ENCODE results near the gene FXYD6. TPM values are rescaled to one million over a fixed set of nuclear protein-coding genes. Genes with fewer than 3 reads are reported as not detected.
A peak's percentile ranks its signal among the peaks of the same experiment; 100 is the strongest.
"Not testable (repeated sequence)": the region's sequence is repeated elsewhere in the genome, so short reads cannot be mapped to it uniquely, and the experiment has no call there.

Gene FXYD6, protein sequence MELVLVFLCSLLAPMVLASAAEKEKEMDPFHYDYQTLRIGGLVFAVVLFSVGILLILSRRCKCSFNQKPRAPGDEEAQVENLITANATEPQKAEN
- total RNA-seq = under 1 TPM in 1 of 2 experiments, not detected in 1; 0.31 TPM

DNA sequence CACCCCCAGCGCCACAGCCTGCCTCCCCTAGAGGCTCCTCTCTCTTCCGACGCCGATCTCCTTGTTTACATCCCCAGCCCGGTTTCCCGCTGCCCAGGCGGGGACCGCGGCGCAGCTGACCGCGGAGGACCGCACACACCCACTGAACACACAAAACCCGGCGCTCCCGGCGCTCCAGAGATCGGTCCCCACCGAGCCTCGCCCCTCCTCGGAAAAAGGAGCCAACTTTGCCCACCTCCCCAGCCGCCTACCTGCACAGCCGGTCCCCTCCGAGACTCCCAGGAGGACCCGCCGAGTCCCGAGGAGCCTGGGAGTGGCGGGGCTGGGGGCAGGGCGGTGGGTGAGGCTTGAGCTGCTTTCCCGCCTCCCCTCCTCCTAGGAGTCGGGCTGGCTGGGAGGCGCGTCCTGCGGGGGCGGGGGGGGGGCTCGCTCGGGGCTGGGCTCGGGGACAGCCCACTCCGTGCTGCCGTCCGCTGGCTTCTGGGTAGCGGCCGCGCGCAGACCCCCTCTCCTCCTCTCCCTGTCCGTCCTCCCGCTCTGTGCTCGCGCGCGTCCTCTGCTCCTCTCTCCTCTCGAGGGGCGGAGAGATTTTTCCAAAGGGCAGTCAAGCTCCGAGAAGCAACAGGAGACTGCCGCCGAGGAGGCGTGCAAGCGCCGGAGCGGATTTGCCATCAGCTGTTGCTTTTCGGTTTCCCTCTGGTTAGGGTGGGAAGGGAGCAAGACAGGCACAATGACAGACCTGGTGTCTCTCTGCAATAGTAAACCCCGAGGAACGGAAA, at the start of gene FXYD6:
TSS of gene FXYD6 (minus strand) at position 318 of the 779 bp plus-strand sequence. CDS start 33,882 bp downstream, outside the sequence.
- POLR2A ChIA-PET = interaction anchor here (0.8 to 1.2 kb wide), 2 partner anchors 16 to 39 kb away, joined by 4 read pairs; no protein-coding TSS in a partner anchor
- DNase-seq = peak; percentile 49

DNA sequence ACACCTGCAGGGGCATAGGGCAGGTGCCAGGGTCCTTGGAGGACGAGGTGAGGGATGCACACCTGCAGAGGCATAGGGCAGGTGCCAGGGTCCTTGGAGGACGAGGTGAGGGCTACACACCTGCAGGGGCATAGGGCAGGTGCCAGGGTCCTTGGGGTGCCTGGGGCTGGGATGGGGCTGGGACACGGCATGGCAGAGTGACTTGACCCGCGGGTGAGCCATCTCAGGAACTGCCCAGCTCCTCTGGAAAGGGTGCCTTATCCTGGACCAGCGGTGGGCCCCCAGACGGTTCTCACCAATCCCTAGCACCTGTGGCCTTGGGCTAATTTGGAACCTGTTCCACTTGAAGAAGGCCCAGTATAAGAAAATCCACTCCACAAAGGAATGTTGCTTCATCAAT, 49.7 kb upstream of the FXYD6 start:
- not testable (repeated sequence) for H3K27ac Mint-ChIP-seq
- DNase-seq = peak; percentile 10

More for the DNA sequence above, at the start of gene FXYD6:
- H3K36me3 Mint-ChIP-seq = no peaks in the 10 kb centered on the region
- peak within 1 kb of the TSS; percentile 70 for H3K27ac Mint-ChIP-seq
- H3K4me1 Mint-ChIP-seq = peaks cover 36% of the 10 kb centered on the region
- no peak for ATAC-seq (ENCODE audit: low read depth)
- peaks cover 56% of the 10 kb centered on the region for H3K27me3 Mint-ChIP-seq
- peak within 1 kb of the TSS; percentile 90 for H3K4me3 Mint-ChIP-seq
- H3K9me3 Mint-ChIP-seq = no peaks in the 10 kb centered on the region

DNA sequence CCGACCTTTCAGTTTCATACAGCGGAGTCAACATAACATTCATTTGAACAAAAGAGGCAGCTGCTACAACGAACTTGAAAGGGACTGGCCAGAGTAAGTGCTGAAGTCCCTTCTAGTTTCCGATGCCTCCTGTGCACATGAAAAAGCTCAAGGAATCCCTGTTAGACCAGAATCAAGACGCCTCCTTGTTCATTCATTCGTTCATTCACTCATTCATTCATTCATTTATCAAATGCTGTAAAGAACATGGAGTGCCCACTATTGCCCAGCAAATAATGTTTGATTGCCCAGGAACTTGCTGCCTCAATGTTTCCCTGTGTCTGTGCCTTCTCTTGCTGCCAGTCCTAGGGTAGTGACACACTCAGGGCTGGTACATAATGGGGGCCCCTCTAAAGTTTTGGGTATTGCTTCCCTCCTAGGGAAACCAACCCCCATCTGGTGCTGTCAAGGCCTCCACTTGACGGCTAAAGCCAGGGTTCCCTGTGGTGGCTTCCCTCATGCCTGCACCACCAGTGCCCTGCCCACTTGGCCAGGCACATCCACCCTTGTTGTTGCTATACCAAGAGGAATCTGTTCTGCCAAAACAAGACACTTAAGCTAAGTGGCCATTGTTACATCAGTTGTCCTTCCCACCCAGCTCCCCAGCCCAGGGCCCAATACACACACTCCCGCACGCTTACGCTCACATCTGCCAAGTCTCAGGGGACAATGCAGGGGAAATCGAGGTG, 48.9 kb upstream of the FXYD6 start:
- Mint-ChIP-seq H3K4me1 (peaks cover 27% of the 10 kb centered on the region), H3K27ac (no peak overlapping the region), H3K36me3 (no peaks in the 10 kb centered on the region), H3K27me3 (peaks cover 8% of the 10 kb centered on the region), H3K9me3 (no peaks in the 10 kb centered on the region), H3K4me3 (no peak overlapping the region)
- DNase-seq = peak; percentile 14
- ATAC-seq (ENCODE audit: low read depth) = no peak
- POLR2A ChIA-PET = no interaction called here

More for the DNA sequence above, 49.7 kb upstream of the FXYD6 start:
- H3K9me3 Mint-ChIP-seq; H3K36me3 Mint-ChIP-seq; POLR2A ChIA-PET; H3K27me3 Mint-ChIP-seq; ATAC-seq (ENCODE audit: low read depth); H3K4me3 Mint-ChIP-seq: not testable (repeated sequence)
- peaks cover 35% of the 10 kb centered on the region for H3K4me1 Mint-ChIP-seq

DNA sequence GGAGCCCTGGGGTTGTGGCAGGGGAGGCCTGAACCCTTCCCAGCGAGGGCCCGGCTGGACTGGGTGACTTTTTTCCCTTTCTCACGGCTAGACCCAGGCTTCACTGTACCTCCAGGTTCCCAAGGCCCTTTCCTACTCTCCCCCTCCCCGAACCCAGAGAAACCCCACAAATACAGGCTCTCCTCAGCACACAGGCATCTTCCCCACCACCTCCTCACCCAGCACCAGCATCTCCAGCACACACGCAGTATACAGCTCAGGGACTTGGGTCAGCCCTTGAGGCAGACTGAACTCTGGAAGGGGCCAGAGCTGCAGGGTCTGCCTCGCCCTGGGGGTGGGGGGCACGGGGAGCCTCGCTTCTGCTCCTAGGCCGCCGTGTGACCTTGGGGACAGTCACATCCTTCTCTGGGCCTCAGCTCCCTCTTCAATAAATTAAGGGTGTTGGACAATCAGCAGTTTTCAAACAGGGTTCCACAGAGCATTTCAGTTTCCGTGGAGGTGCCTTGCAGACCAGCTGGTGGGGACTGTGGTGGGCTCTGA, 48.2 kb upstream of the FXYD6 start:
- Mint-ChIP-seq H3K36me3 (no peaks in the 10 kb centered on the region), H3K4me1 (peaks cover 20% of the 10 kb centered on the region), H3K27ac (no peak overlapping the region), H3K4me3 (no peak overlapping the region), H3K27me3 (peaks cover 8% of the 10 kb centered on the region), H3K9me3 (no peaks in the 10 kb centered on the region)
- DNase-seq (peak; percentile 20), ATAC-seq (ENCODE audit: low read depth) (no peak)
- POLR2A ChIA-PET = no interaction called here

DNA sequence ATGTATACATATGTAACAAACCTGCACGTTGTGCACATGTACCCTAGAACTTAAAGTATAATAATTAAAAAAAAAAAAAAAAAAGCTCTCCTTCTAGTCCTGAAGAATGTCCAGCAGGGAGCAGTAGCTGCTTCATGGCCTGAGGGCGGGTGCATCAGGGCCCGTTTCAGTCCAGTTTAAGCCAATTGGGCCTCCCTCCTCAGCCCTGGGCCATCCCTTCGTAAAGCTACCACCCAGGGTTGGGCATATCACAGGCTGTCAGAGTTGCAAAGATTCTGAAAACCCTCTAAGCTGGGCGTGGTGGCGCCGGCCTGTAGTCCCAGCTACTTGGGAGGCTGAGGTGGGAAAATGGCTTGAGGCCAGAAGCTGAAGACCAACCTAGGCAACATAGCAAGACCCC, 47.3 kb upstream of the FXYD6 start:
- no peaks in the 10 kb centered on the region for H3K36me3 Mint-ChIP-seq
- DNase-seq = peak; percentile 17
- POLR2A ChIA-PET = no interaction called here
- no peak overlapping the region for H3K4me3 Mint-ChIP-seq
- no peak overlapping the region for H3K27ac Mint-ChIP-seq
- H3K4me1 Mint-ChIP-seq = peaks cover 17% of the 10 kb centered on the region
- no peak for ATAC-seq (ENCODE audit: low read depth)
- peaks cover 8% of the 10 kb centered on the region for H3K27me3 Mint-ChIP-seq
- no peaks in the 10 kb centered on the region for H3K9me3 Mint-ChIP-seq

DNA sequence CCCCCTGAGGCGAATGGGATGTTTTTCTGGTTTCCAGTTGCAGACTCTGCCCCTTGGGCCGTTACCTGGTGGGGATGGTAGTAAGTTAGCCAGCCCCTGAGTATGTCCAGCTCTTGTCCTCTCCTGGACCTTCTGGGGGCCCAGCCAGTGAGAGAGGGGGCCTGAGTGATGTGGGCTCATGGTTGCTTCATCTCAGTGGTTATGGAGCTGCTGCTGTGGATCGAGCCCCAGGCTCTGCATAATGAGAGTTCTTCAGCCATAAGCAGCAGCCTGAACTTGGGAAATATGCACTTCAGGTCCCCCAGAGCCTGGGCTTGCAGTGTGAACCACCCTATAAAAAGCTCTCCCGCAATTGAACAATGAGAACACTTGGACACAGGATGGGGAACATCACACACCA, 46.8 kb upstream of the FXYD6 start:
- peaks cover 12% of the 10 kb centered on the region for H3K4me1 Mint-ChIP-seq
- no peaks in the 10 kb centered on the region for H3K9me3 Mint-ChIP-seq
- POLR2A ChIA-PET = interaction anchor here (0.5 kb wide), 1 partner anchor 866 kb away, joined by 7 read pairs; no protein-coding TSS in a partner anchor
- DNase-seq (peak; percentile 24), ATAC-seq (ENCODE audit: low read depth) (no peak)
- no peak overlapping the region for H3K27ac Mint-ChIP-seq
- H3K27me3 Mint-ChIP-seq = peaks cover 8% of the 10 kb centered on the region
- no peak overlapping the region for H3K4me3 Mint-ChIP-seq
- no peaks in the 10 kb centered on the region for H3K36me3 Mint-ChIP-seq

- no peak for ATAC-seq (ENCODE audit: low read depth)
- peaks cover 5% of the 10 kb centered on the region for H3K27me3 Mint-ChIP-seq
- peak; percentile 20 for DNase-seq
- H3K36me3 Mint-ChIP-seq = no peaks in the 10 kb centered on the region
- POLR2A ChIA-PET = no interaction called here
- H3K4me1 Mint-ChIP-seq = peaks cover 9% of the 10 kb centered on the region
- H3K9me3 Mint-ChIP-seq = no peaks in the 10 kb centered on the region
- no peak overlapping the region for H3K4me3 Mint-ChIP-seq
- H3K27ac Mint-ChIP-seq = no peak overlapping the region
Observed at GRCh38 chr11:117921893-117922292, 45.4 kb upstream of the FXYD6 start.

GRCh38 chr11:117921456-117921855, 45.0 kb upstream of the FXYD6 start:
- H3K27ac Mint-ChIP-seq = peak overlapping the region; percentile 16
- no peak for ATAC-seq (ENCODE audit: low read depth)
- peak; percentile 13 for DNase-seq
- no peaks in the 10 kb centered on the region for H3K9me3 Mint-ChIP-seq
- peaks cover 7% of the 10 kb centered on the region for H3K4me1 Mint-ChIP-seq
- peaks cover 2% of the 10 kb centered on the region for H3K27me3 Mint-ChIP-seq
- no peaks in the 10 kb centered on the region for H3K36me3 Mint-ChIP-seq
- POLR2A ChIA-PET = no interaction called here
- H3K4me3 Mint-ChIP-seq = no peak overlapping the region

DNA sequence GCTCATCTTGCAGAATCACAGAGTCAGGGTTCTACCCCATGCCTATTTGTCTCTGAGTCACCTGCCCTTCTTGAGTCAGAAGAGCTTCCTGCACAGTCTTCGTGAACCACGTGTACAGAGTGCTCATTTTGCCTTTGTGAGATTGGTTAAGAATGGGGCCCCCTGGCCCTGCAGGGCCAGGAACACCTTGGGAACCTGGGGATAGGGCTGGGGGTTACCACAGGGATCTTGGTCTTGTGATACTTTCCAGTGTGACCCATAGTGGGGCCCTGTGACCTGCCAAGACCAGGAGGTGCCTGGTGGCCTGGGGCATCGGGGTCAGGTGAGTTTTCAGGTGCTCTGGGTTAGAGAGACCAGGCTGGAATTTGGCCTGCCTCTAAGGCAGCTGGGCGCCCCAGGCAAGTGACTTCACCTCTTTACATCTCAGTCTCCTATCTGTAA, 43.3 kb upstream of the FXYD6 start:
- peak; percentile 23 for DNase-seq
- Mint-ChIP-seq H3K4me3 (no peak overlapping the region), H3K9me3 (no peaks in the 10 kb centered on the region), H3K27me3 (peaks cover 2% of the 10 kb centered on the region), H3K27ac (no peak overlapping the region), H3K36me3 (no peaks in the 10 kb centered on the region), H3K4me1 (peaks cover 3% of the 10 kb centered on the region)
- POLR2A ChIA-PET = no interaction called here
- ATAC-seq (ENCODE audit: low read depth) = peak; percentile 73

DNA sequence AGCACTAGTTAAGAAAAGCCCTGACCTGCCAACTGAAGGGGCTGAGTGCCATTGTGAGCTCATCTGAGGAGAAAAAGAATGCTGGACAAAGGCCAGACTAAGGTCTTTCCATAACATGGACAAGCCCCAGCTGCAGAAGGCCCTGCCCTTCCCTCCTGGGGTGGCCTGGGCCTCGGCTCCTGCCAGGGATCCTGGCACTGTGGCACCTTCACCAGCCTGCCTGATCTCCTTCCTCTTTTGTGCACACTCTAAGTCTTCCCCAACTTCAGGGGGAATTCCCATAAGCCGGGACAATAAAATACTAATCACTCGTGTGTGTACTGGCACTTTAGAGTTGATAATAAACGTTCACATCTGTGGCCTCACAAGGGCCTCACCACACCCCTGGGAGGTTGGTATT, 42.9 kb upstream of the FXYD6 start:
- ATAC-seq (ENCODE audit: low read depth) (no peak), DNase-seq (peak; percentile 20)
- H3K27me3 Mint-ChIP-seq = peaks cover 2% of the 10 kb centered on the region
- H3K27ac Mint-ChIP-seq = no peak overlapping the region
- peaks cover 3% of the 10 kb centered on the region for H3K4me1 Mint-ChIP-seq
- H3K4me3 Mint-ChIP-seq = no peak overlapping the region
- H3K36me3 Mint-ChIP-seq = no peaks in the 10 kb centered on the region
- POLR2A ChIA-PET = interaction anchor here (0.8 kb wide), 1 partner anchor 11 kb away, joined by 3 read pairs; no protein-coding TSS in a partner anchor
- H3K9me3 Mint-ChIP-seq = no peaks in the 10 kb centered on the region

DNA sequence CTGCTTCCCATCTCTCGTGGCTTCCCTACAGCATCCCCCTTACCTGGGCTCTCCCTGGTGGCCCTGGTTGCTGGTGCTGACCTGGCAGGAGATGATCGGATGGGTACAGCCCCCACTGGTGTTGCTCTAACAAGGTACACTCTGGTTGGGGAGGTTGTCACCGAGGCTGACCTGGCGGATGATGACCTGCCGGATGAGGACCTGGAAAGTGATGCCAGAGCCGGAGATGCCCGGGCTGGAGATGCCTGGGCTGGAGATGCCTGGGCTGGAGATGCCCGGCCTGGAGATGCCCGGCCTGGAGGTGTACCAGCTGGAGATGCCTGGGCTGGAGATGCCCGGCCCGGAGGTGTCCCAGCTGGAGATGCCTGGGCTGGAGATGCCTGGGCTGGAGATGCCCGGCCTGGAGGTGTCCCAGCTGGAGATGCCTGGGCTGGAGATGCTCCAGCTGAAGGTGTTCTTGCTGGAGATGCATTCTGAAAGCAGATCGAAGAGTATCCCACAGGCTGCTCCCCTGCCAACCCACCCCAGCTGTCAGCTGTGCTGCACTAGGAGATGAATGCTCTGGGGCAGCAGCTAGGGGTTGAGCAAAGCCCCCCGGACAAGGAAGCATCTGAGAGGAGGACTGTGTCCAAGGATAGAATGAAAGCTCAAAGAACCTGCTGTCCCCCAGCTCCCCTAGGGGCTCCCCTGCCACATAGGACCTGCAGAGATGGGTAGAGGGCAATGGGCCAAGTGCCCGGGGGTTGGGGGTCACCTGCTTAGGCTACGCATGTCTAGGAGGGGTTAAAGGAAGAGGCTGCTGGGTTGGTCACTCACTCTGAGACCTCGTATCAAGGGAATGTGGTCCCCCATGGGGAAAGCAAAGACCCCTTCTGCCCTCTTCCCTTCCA, 42.2 kb upstream of the FXYD6 start:
- peak; percentile 22 for DNase-seq
- H3K9me3 Mint-ChIP-seq = no peaks in the 10 kb centered on the region
- no peaks in the 10 kb centered on the region for H3K27me3 Mint-ChIP-seq
- no peak overlapping the region for H3K4me3 Mint-ChIP-seq
- no peaks in the 10 kb centered on the region for H3K36me3 Mint-ChIP-seq
- no peak for ATAC-seq (ENCODE audit: low read depth)
- POLR2A ChIA-PET = interaction anchor here (0.8 to 0.9 kb wide), 2 partner anchors 9 to 12 kb away, joined by 3 read pairs; no protein-coding TSS in a partner anchor
- peaks cover 3% of the 10 kb centered on the region for H3K4me1 Mint-ChIP-seq
- no peak overlapping the region for H3K27ac Mint-ChIP-seq

GRCh38 chr11:117917591-117918151, 41.2 kb upstream of the FXYD6 start:
- no peaks in the 10 kb centered on the region for H3K9me3 Mint-ChIP-seq
- peak; percentile 12 for DNase-seq
- no peaks in the 10 kb centered on the region for H3K36me3 Mint-ChIP-seq
- H3K4me3 Mint-ChIP-seq = no peak overlapping the region
- no peak for ATAC-seq (ENCODE audit: low read depth)
- H3K27me3 Mint-ChIP-seq = no peaks in the 10 kb centered on the region
- POLR2A ChIA-PET = no interaction called here
- no peak overlapping the region for H3K27ac Mint-ChIP-seq
- peaks cover 8% of the 10 kb centered on the region for H3K4me1 Mint-ChIP-seq

Data from activated naive CD8-positive, alpha-beta T cell treated with anti-CD3 and anti-CD28 coated beads, Interleukin-2, amount 10 ng/mL, durations not matched to agents 7 days and 5 days (primary cell).